ENCODE data around the gene ANP32B.
"Not testable (repeated sequence)": the region's sequence is repeated elsewhere in the genome, so short reads cannot be mapped to it uniquely, and the experiment has no call there.

ANP32B gene

DNA sequence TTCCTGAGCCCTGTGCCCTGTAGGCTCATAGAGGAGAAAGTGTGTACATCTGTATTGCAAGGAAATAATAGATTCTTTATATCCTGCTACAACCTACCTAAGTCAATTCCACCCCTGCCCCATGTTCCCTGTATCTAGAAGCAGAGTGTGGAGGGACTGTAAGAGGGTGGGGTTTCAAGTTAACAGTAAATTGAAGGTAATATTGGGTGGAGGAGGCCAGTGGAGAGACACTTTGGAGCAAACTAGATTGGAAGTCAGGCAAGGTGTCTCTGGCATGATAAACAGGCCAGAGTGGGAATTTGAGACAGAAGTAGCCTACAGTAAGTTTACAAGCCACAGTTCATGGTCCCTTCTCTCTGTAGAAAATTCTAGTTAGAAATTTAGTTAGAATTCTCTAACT lies 42.9 kb upstream of the ANP32B start:
- Histone ChIP-seq H3K4me3 (ENCODE audit: low read length) (no peak overlapping the region), H3K4me2 (ENCODE audit: low read length) (no peak overlapping the region), H3K23ac (ENCODE audit: low read length) (no peak overlapping the region), H2AK5ac (ENCODE audit: low read length) (no peak overlapping the region), H3K27me3 (ENCODE audit: insufficient read depth, low read length, poor library complexity) (peaks cover 15% of the 10 kb centered on the region), H3K18ac (ENCODE audit: low read length) (no peak overlapping the region), H3K79me2 (ENCODE audit: control insufficient read depth, insufficient read depth, low read length) (no peaks in the 10 kb centered on the region), H3K4me1 (ENCODE audit: control insufficient read depth, low read depth, low read length) (no peaks in the 10 kb centered on the region), H3K36me3 (ENCODE audit: control insufficient read depth, insufficient read depth, low read length) (no peaks in the 10 kb centered on the region), H3K56ac (ENCODE audit: low read length) (no peak overlapping the region), H2BK120ac (ENCODE audit: low read depth, low read length) (no peak overlapping the region), H3K27ac (ENCODE audit: low read depth, low read length) (no peak overlapping the region), H3K9ac (ENCODE audit: low read length) (no peak overlapping the region), H4K5ac (ENCODE audit: low read length) (no peak overlapping the region), H2BK15ac (replicated peaks; ENCODE audit: low read depth) (no peak overlapping the region), H4K8ac (ENCODE audit: low read depth, low read length) (no peak overlapping the region), H2BK5ac (ENCODE audit: low read length) (no peak overlapping the region), H3K4ac (ENCODE audit: low read depth, low read length) (no peak overlapping the region), H3K79me1 (ENCODE audit: low read length) (no peaks in the 10 kb centered on the region)
- DNase-seq, result no peak

DNA sequence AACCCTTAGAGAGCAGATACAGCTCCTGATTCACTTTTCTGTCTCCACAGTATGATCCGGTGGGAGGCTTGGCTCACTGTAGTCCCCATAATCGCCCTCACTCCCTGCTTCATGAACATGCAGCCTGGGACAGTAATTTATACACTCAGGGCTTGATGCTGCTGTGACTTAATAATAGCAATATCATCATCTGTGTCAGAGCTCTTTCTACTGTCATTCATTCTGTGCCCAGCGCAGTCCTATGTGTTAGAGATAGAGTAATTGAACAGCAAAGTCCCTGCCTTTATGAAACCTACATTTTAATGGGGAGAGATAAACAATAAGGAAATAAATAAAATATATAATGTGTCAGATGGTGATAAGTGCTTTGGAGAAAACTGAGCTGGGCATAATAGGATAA lies 42.4 kb upstream of the ANP32B start:
- Histone ChIP-seq H3K79me1 (ENCODE audit: low read length) (no peaks in the 10 kb centered on the region), H3K4ac (ENCODE audit: low read depth, low read length) (no peak overlapping the region), H2AK5ac (ENCODE audit: low read length) (no peak overlapping the region), H3K36me3 (ENCODE audit: control insufficient read depth, insufficient read depth, low read length) (no peaks in the 10 kb centered on the region), H3K23ac (ENCODE audit: low read length) (no peak overlapping the region), H3K27ac (ENCODE audit: low read depth, low read length) (no peak overlapping the region), H3K79me2 (ENCODE audit: control insufficient read depth, insufficient read depth, low read length) (no peaks in the 10 kb centered on the region), H3K9ac (ENCODE audit: low read length) (no peak overlapping the region), H2BK15ac (replicated peaks; ENCODE audit: low read depth) (no peak overlapping the region), H4K8ac (ENCODE audit: low read depth, low read length) (no peak overlapping the region), H2BK5ac (ENCODE audit: low read length) (no peak overlapping the region), H3K18ac (ENCODE audit: low read length) (no peak overlapping the region), H3K4me1 (ENCODE audit: control insufficient read depth, low read depth, low read length) (no peaks in the 10 kb centered on the region), H4K5ac (ENCODE audit: low read length) (no peak overlapping the region), H3K27me3 (ENCODE audit: insufficient read depth, low read length, poor library complexity) (peaks cover 15% of the 10 kb centered on the region), H3K4me2 (ENCODE audit: low read length) (no peak overlapping the region), H3K56ac (ENCODE audit: low read length) (no peak overlapping the region), H3K4me3 (ENCODE audit: low read length) (no peak overlapping the region), H2BK120ac (ENCODE audit: low read depth, low read length) (no peak overlapping the region)
- no CpG with 5 or more reads among the region's 3 CpGs for WGBS (ENCODE audit: extremely low coverage, insufficient coverage, low lambda C conversion rate)
- DNase-seq, result no peak

DNA sequence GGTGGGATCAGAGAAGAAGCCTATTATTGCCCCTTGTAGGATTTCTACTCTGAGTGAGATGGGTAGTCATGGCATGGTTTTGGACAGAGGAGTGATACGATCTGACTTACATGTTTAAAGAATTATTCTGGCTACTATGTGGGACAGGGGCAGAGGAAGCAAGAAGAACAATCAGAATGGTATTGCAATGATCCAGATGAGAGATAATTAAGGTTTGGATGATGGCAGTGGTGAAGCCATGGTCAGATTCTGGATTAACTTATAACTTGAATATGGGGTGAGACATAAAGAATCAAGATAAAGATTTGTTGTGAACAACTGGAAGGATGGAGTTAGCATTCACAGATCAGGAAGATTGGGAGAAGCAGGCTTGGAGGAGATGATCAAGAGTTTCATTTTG lies 41.8 kb upstream of the ANP32B start:
- H3K27me3 ChIP-seq (ENCODE audit: insufficient read depth, low read length, poor library complexity), result peaks cover 15% of the 10 kb centered on the region

DNA sequence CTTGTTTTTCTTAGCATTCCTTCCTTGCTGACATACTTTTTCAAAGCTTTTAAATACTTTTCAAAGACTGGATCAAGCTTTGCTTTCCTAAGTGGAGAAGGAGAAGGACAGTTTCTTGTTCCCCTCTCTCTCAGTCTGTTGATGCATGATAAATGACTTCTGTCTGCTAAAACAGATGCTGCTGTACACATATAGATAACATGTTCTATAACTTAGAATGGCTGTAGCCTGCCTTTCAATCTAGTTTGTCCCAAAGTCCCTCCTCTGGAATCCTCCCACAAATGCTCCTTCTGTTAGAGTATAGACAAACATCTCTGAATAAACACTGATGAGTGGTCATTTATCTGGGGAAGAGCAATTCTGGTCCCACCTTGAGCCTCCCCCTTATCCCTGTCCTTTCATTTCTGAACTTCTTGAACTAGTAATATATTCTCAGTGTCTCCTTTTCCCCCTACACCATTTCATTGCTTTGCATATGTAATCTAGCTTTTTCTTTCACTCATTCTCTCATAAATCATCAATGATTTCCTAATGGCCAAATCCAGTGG lies 39.8 kb upstream of the ANP32B start:
- H2BK120ac ChIP-seq (ENCODE audit: low read depth, low read length), result no peak overlapping the region
- H3K56ac ChIP-seq (ENCODE audit: low read length), result no peak overlapping the region
- no peak overlapping the region for H4K8ac ChIP-seq (ENCODE audit: low read depth, low read length)
- no peak overlapping the region for H3K23ac ChIP-seq (ENCODE audit: low read length)
- no peak overlapping the region for H3K4me2 ChIP-seq (ENCODE audit: low read length)
- H3K18ac ChIP-seq (ENCODE audit: low read length), result no peak overlapping the region
- H3K36me3 ChIP-seq (ENCODE audit: control insufficient read depth, insufficient read depth, low read length), result no peaks in the 10 kb centered on the region
- no peak overlapping the region for H3K4ac ChIP-seq (ENCODE audit: low read depth, low read length)
- H2BK15ac ChIP-seq (replicated peaks; ENCODE audit: low read depth), result no peak overlapping the region
- H3K27ac ChIP-seq (ENCODE audit: low read depth, low read length), result no peak overlapping the region
- H2AK5ac ChIP-seq (ENCODE audit: low read length), result no peak overlapping the region
- H3K9ac ChIP-seq (ENCODE audit: low read length), result no peak overlapping the region
- H3K79me2 ChIP-seq (ENCODE audit: control insufficient read depth, insufficient read depth, low read length), result no peaks in the 10 kb centered on the region
- H4K5ac ChIP-seq (ENCODE audit: low read length), result no peak overlapping the region
- peaks cover 15% of the 10 kb centered on the region for H3K27me3 ChIP-seq (ENCODE audit: insufficient read depth, low read length, poor library complexity)
- H3K4me1 ChIP-seq (ENCODE audit: control insufficient read depth, low read depth, low read length), result no peaks in the 10 kb centered on the region
- no peaks in the 10 kb centered on the region for H3K79me1 ChIP-seq (ENCODE audit: low read length)
- no peak overlapping the region for H2BK5ac ChIP-seq (ENCODE audit: low read length)
- DNase-seq, result no peak
- H3K4me3 ChIP-seq (ENCODE audit: low read length), result no peak overlapping the region

More for the DNA sequence above, 41.8 kb upstream of the ANP32B start:
- no peak for DNase-seq
- Histone ChIP-seq H3K4me1 (ENCODE audit: control insufficient read depth, low read depth, low read length) (no peaks in the 10 kb centered on the region), H4K8ac (ENCODE audit: low read depth, low read length) (no peak overlapping the region), H4K5ac (ENCODE audit: low read length) (no peak overlapping the region), H2BK5ac (ENCODE audit: low read length) (no peak overlapping the region), H3K56ac (ENCODE audit: low read length) (no peak overlapping the region), H3K79me1 (ENCODE audit: low read length) (no peaks in the 10 kb centered on the region), H2BK120ac (ENCODE audit: low read depth, low read length) (no peak overlapping the region), H3K36me3 (ENCODE audit: control insufficient read depth, insufficient read depth, low read length) (no peaks in the 10 kb centered on the region), H2AK5ac (ENCODE audit: low read length) (no peak overlapping the region), H3K4me3 (ENCODE audit: low read length) (no peak overlapping the region), H3K9ac (ENCODE audit: low read length) (no peak overlapping the region), H3K4ac (ENCODE audit: low read depth, low read length) (no peak overlapping the region), H3K23ac (ENCODE audit: low read length) (no peak overlapping the region), H3K4me2 (ENCODE audit: low read length) (no peak overlapping the region), H2BK15ac (replicated peaks; ENCODE audit: low read depth) (no peak overlapping the region), H3K27ac (ENCODE audit: low read depth, low read length) (no peak overlapping the region), H3K18ac (ENCODE audit: low read length) (no peak overlapping the region), H3K79me2 (ENCODE audit: control insufficient read depth, insufficient read depth, low read length) (no peaks in the 10 kb centered on the region)
- no CpG with 5 or more reads among the region's 1 CpG for WGBS (ENCODE audit: extremely low coverage, insufficient coverage, low lambda C conversion rate)

DNA sequence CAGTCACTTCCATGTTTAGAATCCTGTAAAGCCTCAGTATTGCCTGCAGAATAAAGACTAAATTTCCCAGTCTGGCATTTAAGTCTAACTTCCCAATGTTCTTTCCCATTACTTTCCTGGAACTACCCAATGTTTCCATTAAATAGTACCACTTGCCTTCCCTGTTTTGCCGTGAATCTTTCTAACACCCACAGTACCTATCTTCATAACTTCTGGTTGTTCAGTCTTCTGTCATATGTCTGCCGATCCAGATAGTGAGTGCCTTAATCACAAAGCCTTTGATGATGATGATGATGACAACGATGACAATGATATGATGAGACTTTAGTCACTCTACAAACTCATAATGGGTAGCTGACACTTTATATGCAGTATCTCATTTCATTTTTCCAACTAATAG lies 38.5 kb upstream of the ANP32B start:
- peaks cover 15% of the 10 kb centered on the region for H3K27me3 ChIP-seq (ENCODE audit: insufficient read depth, low read length, poor library complexity)

DNA sequence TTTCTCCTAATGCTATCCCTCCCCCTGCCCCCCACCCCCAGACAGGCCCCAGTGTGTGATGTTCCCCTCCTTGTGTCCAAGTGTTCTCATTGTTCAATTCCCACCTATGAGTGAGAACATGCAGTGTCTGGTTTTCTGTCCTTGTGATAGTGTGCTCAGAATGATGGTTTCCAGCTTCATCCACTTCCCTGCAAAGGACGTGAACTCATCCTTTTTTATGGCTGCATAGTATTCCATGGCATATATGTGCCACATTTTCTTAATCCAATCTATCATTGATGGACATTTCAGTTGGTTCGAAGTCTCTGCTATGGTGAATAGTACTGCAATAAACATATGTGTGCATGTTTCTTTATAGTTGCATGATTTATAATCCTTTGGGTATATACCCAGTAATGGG lies 37.7 kb upstream of the ANP32B start:
- H2BK5ac ChIP-seq (ENCODE audit: low read length); H3K23ac ChIP-seq (ENCODE audit: low read length): not testable (repeated sequence)
- WGBS (ENCODE audit: extremely low coverage, insufficient coverage, low lambda C conversion rate), result no CpG with 5 or more reads among the region's 2 CpGs

More for the DNA sequence above, 38.5 kb upstream of the ANP32B start:
- Histone ChIP-seq H3K4me1 (ENCODE audit: control insufficient read depth, low read depth, low read length) (no peaks in the 10 kb centered on the region), H4K8ac (ENCODE audit: low read depth, low read length) (no peak overlapping the region), H3K27ac (ENCODE audit: low read depth, low read length) (no peak overlapping the region), H2BK15ac (replicated peaks; ENCODE audit: low read depth) (no peak overlapping the region), H3K79me1 (ENCODE audit: low read length) (no peaks in the 10 kb centered on the region), H2BK5ac (ENCODE audit: low read length) (no peak overlapping the region), H3K4me3 (ENCODE audit: low read length) (no peak overlapping the region), H3K79me2 (ENCODE audit: control insufficient read depth, insufficient read depth, low read length) (no peaks in the 10 kb centered on the region), H3K18ac (ENCODE audit: low read length) (no peak overlapping the region), H4K5ac (ENCODE audit: low read length) (no peak overlapping the region), H3K4me2 (ENCODE audit: low read length) (no peak overlapping the region), H2BK120ac (ENCODE audit: low read depth, low read length) (no peak overlapping the region), H3K9ac (ENCODE audit: low read length) (no peak overlapping the region), H3K4ac (ENCODE audit: low read depth, low read length) (no peak overlapping the region), H3K23ac (ENCODE audit: low read length) (no peak overlapping the region), H3K56ac (ENCODE audit: low read length) (no peak overlapping the region), H3K36me3 (ENCODE audit: control insufficient read depth, insufficient read depth, low read length) (no peaks in the 10 kb centered on the region), H2AK5ac (ENCODE audit: low read length) (no peak overlapping the region)
- DNase-seq, result no peak
- no CpG with 5 or more reads among the region's 3 CpGs for WGBS (ENCODE audit: extremely low coverage, insufficient coverage, low lambda C conversion rate)

More for the DNA sequence above, 37.7 kb upstream of the ANP32B start:
- not testable (repeated sequence) for H4K8ac ChIP-seq (ENCODE audit: low read depth, low read length); H3K18ac ChIP-seq (ENCODE audit: low read length); H3K4me1 ChIP-seq (ENCODE audit: control insufficient read depth, low read depth, low read length); H3K36me3 ChIP-seq (ENCODE audit: control insufficient read depth, insufficient read depth, low read length); H3K9ac ChIP-seq (ENCODE audit: low read length); H3K79me1 ChIP-seq (ENCODE audit: low read length); H2BK120ac ChIP-seq (ENCODE audit: low read depth, low read length); H2AK5ac ChIP-seq (ENCODE audit: low read length); H3K27ac ChIP-seq (ENCODE audit: low read depth, low read length); H3K79me2 ChIP-seq (ENCODE audit: control insufficient read depth, insufficient read depth, low read length); H3K4me3 ChIP-seq (ENCODE audit: low read length); H3K4me2 ChIP-seq (ENCODE audit: low read length); DNase-seq; H4K5ac ChIP-seq (ENCODE audit: low read length); H3K56ac ChIP-seq (ENCODE audit: low read length); H3K4ac ChIP-seq (ENCODE audit: low read depth, low read length); H2BK15ac ChIP-seq (replicated peaks; ENCODE audit: low read depth)
- peaks cover 13% of the 10 kb centered on the region for H3K27me3 ChIP-seq (ENCODE audit: insufficient read depth, low read length, poor library complexity)
